Pancreas (tissue), 10 donors: ENCODE measurements around the gene TICRR. TPM values are rescaled to one million over a fixed set of nuclear protein-coding genes. Genes with fewer than 3 reads are reported as not detected.

Source experiments
- ATAC-seq, 4 donors: fragments of 200-7000 bp; cut with Tn5 transposase; one replicate each; pipeline versions ENCODE4 v1.8.0 to v1.9.1; 2020; ENCODE audit warnings: mild to moderate bottlenecking in 4 of 4, moderate library complexity in 4 of 4
- DNase-seq, 6 donors: peaks; one replicate each; pipeline ENCODE4 v3.0.0-alpha.2; 2020
- FAIRE-seq: peaks from 2 replicates; lab custom pipeline; 2012; peaks lifted over from hg19 to GRCh38; lab: Jason Lieb, UNC
- H3K27ac ChIP-seq, 4 donors: fragments of 200-600 bp; sonication (generic); 1 replicate in 3 of 4; 2 replicates in 1 of 4; pipeline versions ENCODE4 v1.5.0 to v1.8.0; 2020
- H3K27me3 ChIP-seq, 4 donors: fragments of 200-600 bp; one replicate each; pipeline ENCODE4 v1.8.0; 2021
- H3K36me3 ChIP-seq, 3 donors: fragments of 200-600 bp; sonication (generic) in 1 of 3; one replicate each; pipeline versions ENCODE4 v1.5.0 to v1.8.0; 2020 to 2021
- H3K4me1 ChIP-seq, 3 donors: fragments of 200-600 bp; one replicate each; pipeline ENCODE4 v1.8.0; 2021
- H3K4me3 ChIP-seq, 4 donors: fragments of 200-600 bp; sonication (generic) in 2 of 4; one replicate each; pipeline versions ENCODE4 v1.5.0 to v1.8.0; 2020 to 2021
- H3K9me3 ChIP-seq, 4 donors: fragments of 200-600 bp; one replicate each; pipeline ENCODE4 v1.8.0; 2021
- CTCF ChIP-seq, 4 donors: fragments of 200-600 bp; sonication (generic) in 3 of 4; IDR thresholded peaks; one replicate each; pipeline versions ENCODE4 v1.5.0 to v1.8.0; 2021; ENCODE audit warnings: antibody characterized with exemption in 4 of 4
- WGBS, 2 donors: extraction: QIAGEN DNeasy Blood & Tissue Kit; methylation state at CpG; one replicate each; pipeline ENCODE4 v1.1.7; 2013; 5-methylcytosine and 5-hydroxymethylcytosine counted together
- intact Hi-C, 3 donors: fragments of 100-400 bp; cut with DNase I; formaldehyde crosslinking; loops; one replicate each; pipeline versions ENCODE4 v1.11.1 to v1.14.2; 2022
- polyA plus RNA-seq, 2 donors: library from polyadenylated mRNA; stranded (reverse); fragments of 200-250 nt; gene quantifications; one replicate each; pipeline ENCODE4 v1.2.3, GENCODE V29; 2013
- total RNA-seq, 6 donors: library from RNA; stranded (reverse); fragmentation: NEBNext Ultra II Directional in 4 of 6; extraction: Animal tissue kit (Norgen Biotek cat#: 25700) in 4 of 6; gene quantifications; one replicate each; pipeline versions ENCODE4 v1.2.1 to v1.2.4, GENCODE V29; 2021 to 2023
- donor health status: healthy with polysubstance abuse.
- donor health status: DM: no; HTN: no; CAD: no; lungs with moderate emphysema.
- donor health status: DM: no; HTN: no; CAD: no.
- donor health status: control.
- donor health status: control.
- donor health status: Bipolar disorder and iron deficiency.
- donor health status: DM: yes; HTN: yes; CAD: no.
- donor health status: DM: no; HTN: no; CAD: no.
- donor health status: DM: no; HTN: no; CAD: no.
- donor health status: DM: yes; HTN: yes; CAD: no.

The TICRR gene
- total and polyA plus RNA-seq, 8 donors = 0.03 to 0.18 (median 0.13) TPM; not detected in 3

GRCh38 chr15:89646416-89647141 lies 71.3 kb downstream of the TICRR start:
- no peak overlapping the region for H3K27ac ChIP-seq
- H3K4me1 ChIP-seq = no peaks in the 10 kb centered on the region
- DNase-seq (peak in 2 of 6 donors; percentile 49 to 55), ATAC-seq (peak in 3 of 4 donors; percentile 7 to 19 (median 8)), FAIRE-seq (no peak)
- H3K27me3 ChIP-seq = no peaks in the 10 kb centered on the region
- no peaks in the 10 kb centered on the region for H3K36me3 ChIP-seq
- no peaks in the 10 kb centered on the region for H3K9me3 ChIP-seq
- TF ChIP-seq CTCF (IDR thresholded peaks at IDR 0.05) = no peak
- 59 to 68% methylated on average over 22 of the region's 22 CpGs for WGBS, 2 donors
- H3K4me3 ChIP-seq = no peak overlapping the region
- intact Hi-C loops = no loop called here

- Histone ChIP-seq H3K4me3 (no peak overlapping the region), H3K4me1 (no peaks in the 10 kb centered on the region), H3K27ac (no peak overlapping the region), H3K36me3 (no peaks in the 10 kb centered on the region), H3K9me3 (no peaks in the 10 kb centered on the region), H3K27me3 (no peaks in the 10 kb centered on the region)
- intact Hi-C loops = no loop called here
- 33 to 35% methylated on average over 25 of the region's 25 CpGs for WGBS, 2 donors
- DNase-seq (peak; percentile 67 to 97 (median 86)), FAIRE-seq (no peak), ATAC-seq (peak; percentile 92 to 97 (median 94))
- peak; percentile 76 to 93 (median 86) for TF ChIP-seq CTCF (IDR thresholded peaks at IDR 0.05)
Measured at GRCh38 chr15:89647191-89647851, 72.1 kb downstream of the TICRR start.

DNA sequence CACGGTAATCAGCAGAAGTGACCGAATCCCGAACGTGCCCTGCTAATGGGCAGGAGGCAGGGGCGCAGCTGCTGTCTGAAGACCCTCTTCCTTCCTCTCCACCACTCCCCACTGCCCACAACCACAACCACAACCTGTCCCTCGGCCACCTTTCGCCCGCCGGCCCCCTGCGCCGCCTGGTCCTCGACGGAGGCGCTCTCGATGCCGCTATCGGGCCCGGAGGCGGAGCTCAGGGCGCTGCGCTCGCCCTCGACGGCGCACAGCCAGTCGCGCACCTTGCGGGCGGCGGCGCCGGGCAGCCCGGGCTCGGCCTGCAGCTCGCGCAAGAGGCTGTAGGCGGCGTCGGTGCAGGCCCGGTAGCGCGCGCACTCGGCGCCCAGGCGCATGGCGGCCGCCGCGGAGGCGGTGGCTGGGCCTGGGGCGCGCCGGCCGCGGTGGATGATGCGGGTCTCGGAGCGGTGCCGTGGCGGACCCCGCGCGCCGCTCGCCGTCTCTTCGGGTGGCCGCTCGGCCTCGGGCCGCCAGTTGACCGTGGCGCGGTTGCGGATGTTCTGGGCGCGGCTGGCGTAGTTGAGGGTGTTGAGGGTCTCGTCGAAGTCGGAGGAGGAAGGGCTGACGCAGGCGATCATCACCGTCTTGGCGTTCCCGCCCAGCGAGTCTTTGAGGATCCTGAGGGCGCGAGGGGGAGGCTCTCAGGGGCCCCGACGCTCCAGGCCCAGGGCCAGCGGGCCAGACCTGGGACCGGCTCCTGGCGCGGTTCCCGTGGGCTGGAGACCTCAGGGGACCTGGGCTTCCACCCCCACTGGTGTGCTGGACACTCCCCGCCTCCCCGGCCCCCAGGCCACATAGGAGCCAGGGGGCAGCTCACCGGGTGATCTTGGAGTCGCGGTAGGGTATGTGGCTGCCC lies 73.1 kb downstream of the TICRR start:
- ATAC-seq (no peak), DNase-seq (peak in 1 of 6 donors; percentile 54), FAIRE-seq (no peak)
- H3K9me3 ChIP-seq = no peaks in the 10 kb centered on the region
- H3K27me3 ChIP-seq = no peaks in the 10 kb centered on the region
- intact Hi-C loops = no loop called here
- H3K4me3 ChIP-seq = no peak overlapping the region
- no peak for TF ChIP-seq CTCF (IDR thresholded peaks at IDR 0.05)
- H3K4me1 ChIP-seq = no peaks in the 10 kb centered on the region
- WGBS, 2 donors = 73 to 75% methylated on average over 72 to 102 of the region's 102 CpGs
- no peaks in the 10 kb centered on the region for H3K36me3 ChIP-seq
- H3K27ac ChIP-seq = no peak overlapping the region

DNA sequence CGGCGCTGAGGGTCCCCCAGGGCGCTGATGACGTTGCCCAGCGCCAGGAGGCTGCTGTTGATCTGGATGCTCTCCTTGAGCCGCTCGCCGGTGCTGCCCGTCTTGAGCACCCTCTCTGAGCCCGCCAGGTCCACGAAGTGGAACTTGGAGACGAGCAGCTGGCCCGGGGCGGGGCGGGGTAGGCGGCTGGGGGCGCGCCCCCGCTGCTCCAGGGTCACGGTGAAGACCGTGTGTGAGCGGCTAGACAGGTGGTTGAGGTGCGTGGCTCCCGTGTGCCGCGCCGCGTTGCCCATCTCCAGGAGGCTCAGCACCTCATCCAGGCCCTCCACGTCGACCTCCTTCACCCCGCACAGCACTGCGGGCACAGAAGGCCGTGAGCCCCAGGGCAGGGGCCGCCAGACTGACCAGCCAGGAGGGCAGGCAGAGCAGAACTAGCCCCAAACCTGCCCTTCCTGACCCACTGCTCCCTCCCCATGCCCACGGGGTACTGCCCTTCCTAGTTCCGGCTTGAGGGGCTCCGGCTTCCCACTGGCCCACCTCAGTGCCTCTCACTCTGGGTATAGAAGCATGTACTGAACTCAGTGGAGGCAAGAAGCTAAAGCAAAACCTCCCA lies 73.8 kb downstream of the TICRR start:
- H3K36me3 ChIP-seq = no peaks in the 10 kb centered on the region
- H3K27ac ChIP-seq = no peak overlapping the region
- no peak for TF ChIP-seq CTCF (IDR thresholded peaks at IDR 0.05)
- intact Hi-C loops = no loop called here
- H3K27me3 ChIP-seq = no peaks in the 10 kb centered on the region
- no peak for FAIRE-seq
- no peak for ATAC-seq
- peak in 2 of 6 donors; percentile 44 to 71 for DNase-seq
- 95% methylated on average over 36 to 37 of the region's 37 CpGs for WGBS, 2 donors
- H3K9me3 ChIP-seq = no peaks in the 10 kb centered on the region
- H3K4me1 ChIP-seq = no peaks in the 10 kb centered on the region
- H3K4me3 ChIP-seq = no peak overlapping the region
